DOHH2 (cell line): Measurements from ENCODE around the gene COL8A2.

Experiments
- CTCF ChIP-seq: fragments of 200-600 bp; sonication (generic); IDR thresholded peaks from one replicate; pipeline ENCODE4 v1.5.1; 2014; ENCODE audit warnings: antibody characterized with exemption, mild to moderate bottlenecking, low read depth, low read length; ENCODE audit not compliant: poor library complexity, severe bottlenecking
- EZH2phosphoT487 ChIP-seq: fragments of 200-600 bp; sonication (generic); IDR thresholded peaks from 2 replicates; pipeline ENCODE4 v1.6.1; 2017; ENCODE audit warnings: borderline replicate concordance, mild to moderate bottlenecking, antibody characterized with exemption, low read length, moderate library complexity, mixed read lengths

DNA sequence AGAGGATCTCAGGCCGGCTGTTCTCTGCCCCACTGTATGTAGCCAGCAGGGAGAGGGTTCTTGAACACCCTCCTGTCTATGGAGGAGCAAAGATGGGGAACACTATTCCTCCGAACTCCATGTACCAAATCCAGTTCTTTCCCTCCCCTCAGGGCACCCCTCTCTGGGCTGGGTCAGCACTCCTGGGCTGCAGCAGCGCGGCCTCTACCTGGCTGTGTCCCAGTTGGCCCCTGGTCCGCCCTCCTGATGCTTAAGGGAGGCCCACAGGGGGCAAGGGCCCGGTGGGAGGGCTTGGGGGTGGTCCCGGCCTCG lies 36.8 kb downstream of the COL8A2 start:
- TF ChIP-seq CTCF, result no peak
- TF ChIP-seq EZH2phosphoT487, result no peak
